SK-N-SH (cell line): ENCODE results near the gene DGCR6L. TPM values are rescaled to one million over a fixed set of nuclear protein-coding genes. Genes with fewer than 3 reads are reported as not detected.

ENCODE experiments used
- CTCF ChIA-PET: fragments of 300-600, 350-600 bp; formaldehyde crosslinking; extraction: SDS; loops from one replicate; lab custom pipeline; 2021; lab: Yijun Ruan, JAX
- POLR2A ChIA-PET: fragments of 350-600 bp; sonication (Branson Sonifier 250); formaldehyde crosslinking; extraction: SDS; loops from one replicate; lab custom pipeline; 2020; ENCODE audit warnings: antibody characterized with exemption, inconsistent platforms; lab: Yijun Ruan, JAX
- DNase-seq: peaks from one replicate; pipeline ENCODE4 v3.0.0; 2012
- H2AFZ ChIP-seq: fragments of 200-600 bp; sonication (generic); 2 replicates; pipeline ENCODE4 v1.8.1; 2016; ENCODE audit warnings: antibody characterized with exemption, mild to moderate bottlenecking, low read depth
- H3F3A ChIP-seq: fragments of 200-600 bp; sonication (generic); replicated peaks from 2 replicates; pipeline ENCODE3; 2016; ENCODE audit warnings: antibody characterized with exemption, mild to moderate bottlenecking; ENCODE audit not compliant: insufficient read depth
- H3K27ac ChIP-seq, 2 experiments: fragments of 200-500 bp in 1 of 2; fragments of 200-600 bp in 1 of 2; sonication (Bioruptor generic) in 1 of 2; sonication (generic), shearing (Covaris generic) in 1 of 2; 2 replicates each; pipeline versions ENCODE4 v1.5.1 to v1.6.1; 2014 to 2016; ENCODE audit warnings: low read depth in 2 of 2, inconsistent platforms in 1 of 2, low read length in 1 of 2, mild to moderate bottlenecking in 1 of 2, mixed read lengths in 1 of 2
- H3K27me3 ChIP-seq: fragments of 200-600 bp; sonication (generic), shearing (Covaris generic); 2 replicates; pipeline ENCODE4 v1.6.1; 2016; ENCODE audit warnings: mixed run types; ENCODE audit not compliant: insufficient read depth
- H3K36me3 ChIP-seq, 2 experiments: fragments of 200-500 bp in 1 of 2; fragments of 200-600 bp in 1 of 2; sonication (Bioruptor generic) in 1 of 2; sonication (generic) in 1 of 2; replicated peaks in 1 of 2; 2 replicates each; pipeline versions ENCODE3 to v1.5.1; 2014 to 2016; ENCODE audit warnings: low read length in 1 of 2, mild to moderate bottlenecking in 1 of 2; ENCODE audit not compliant: insufficient read depth in 2 of 2, control insufficient read depth in 1 of 2
- H3K4me1 ChIP-seq, 2 experiments: fragments of 200-500 bp in 1 of 2; fragments of 200-600 bp in 1 of 2; sonication (Bioruptor generic) in 1 of 2; sonication (generic), shearing (Covaris generic) in 1 of 2; 2 replicates each; pipeline versions ENCODE4 v1.5.1 to v1.6.1; 2014 to 2016; ENCODE audit warnings: low read depth in 1 of 2, low read length in 1 of 2, mixed run types in 1 of 2; ENCODE audit not compliant: insufficient read depth in 2 of 2, control insufficient read depth in 1 of 2
- H3K4me2 ChIP-seq: fragments of 200-600 bp; sonication (generic), shearing (Covaris generic); 2 replicates; pipeline ENCODE4 v1.6.1; 2017; ENCODE audit warnings: mixed run types
- H3K4me3 ChIP-seq, 2 experiments: fragments of 200-500 bp in 1 of 2; fragments of 200-600 bp in 1 of 2; sonication (Bioruptor generic) in 1 of 2; sonication (generic), shearing (Covaris generic) in 1 of 2; 2 replicates each; pipeline versions ENCODE4 v1.5.1 to v1.8.1; 2014 to 2016; ENCODE audit warnings: low read depth in 2 of 2, inconsistent platforms in 1 of 2, low read length in 1 of 2, mild to moderate bottlenecking in 1 of 2, mixed read lengths in 1 of 2, moderate library complexity in 1 of 2
- H3K79me2 ChIP-seq: fragments of 200-600 bp; sonication (generic); 2 replicates; pipeline ENCODE4 v1.8.1; 2017; ENCODE audit warnings: mild to moderate bottlenecking; ENCODE audit not compliant: insufficient read depth
- H3K9ac ChIP-seq: fragments of 200-600 bp; sonication (generic); 2 replicates; pipeline ENCODE4 v1.6.1; 2017; ENCODE audit warnings: mixed run types
- H3K9me2 ChIP-seq: fragments of 200-600 bp; sonication (generic); 2 replicates; pipeline ENCODE4 v1.6.1; 2017; ENCODE audit warnings: mixed run types
- H3K9me3 ChIP-seq: fragments of 200-600 bp; sonication (generic); 2 replicates; pipeline ENCODE4 v1.6.1; 2017; ENCODE audit warnings: mixed run types, mild to moderate bottlenecking, moderate library complexity
- H4K20me1 ChIP-seq: fragments of 200-600 bp; sonication (generic); 2 replicates; pipeline ENCODE4 v1.6.1; 2017; ENCODE audit warnings: mild to moderate bottlenecking, mixed run types; ENCODE audit not compliant: insufficient read depth
- ELF1 ChIP-seq: IDR thresholded peaks from 2 replicates; pipeline ENCODE4 v1.4.0; 2012
- EP300 ChIP-seq, 2 experiments: IDR thresholded peaks; 2 replicates each; pipeline versions ENCODE4 v1.4.0 to v1.6.1; 2012; ENCODE audit warnings: borderline replicate concordance in 1 of 2, low read depth in 1 of 2, low read length in 1 of 2
- GATA2 ChIP-seq: sonication (generic); formaldehyde crosslinking; IDR thresholded peaks from 2 replicates; pipeline ENCODE4 v1.5.0; 2020; ENCODE audit warnings: mild to moderate bottlenecking, missing genetic modification reagents
- MEF2A ChIP-seq: IDR thresholded peaks from 2 replicates; pipeline ENCODE4 v1.4.0; 2012; ENCODE audit warnings: low read depth, borderline replicate concordance
- NFIC ChIP-seq: IDR thresholded peaks from 2 replicates; pipeline ENCODE4 v1.4.0; 2012; ENCODE audit warnings: borderline replicate concordance
- PBX3 ChIP-seq: IDR thresholded peaks from 2 replicates; pipeline ENCODE4; 2012
- RAD21 ChIP-seq: IDR thresholded peaks from 2 replicates; pipeline ENCODE4 v1.6.1; 2012; ENCODE audit warnings: mild to moderate bottlenecking, low read length
- RFX5 ChIP-seq: IDR thresholded peaks from 2 replicates; pipeline ENCODE4 v1.6.1; 2012; ENCODE audit warnings: mild to moderate bottlenecking, improper control_type of control experiment, low read length
- RXRA ChIP-seq: IDR thresholded peaks from 2 replicates; pipeline ENCODE4 v1.4.0; 2012; ENCODE audit warnings: low read depth, mild to moderate bottlenecking, borderline replicate concordance
- SIN3A ChIP-seq: IDR thresholded peaks from 2 replicates; pipeline ENCODE4 v1.6.1; 2012; ENCODE audit warnings: low read depth, mild to moderate bottlenecking, low read length, moderate library complexity, borderline replicate concordance
- TAF1 ChIP-seq: IDR thresholded peaks from 2 replicates; pipeline ENCODE4 v1.6.1; 2012; ENCODE audit warnings: low read depth, mild to moderate bottlenecking, low read length, moderate library complexity, borderline replicate concordance
- TEAD4 ChIP-seq: IDR thresholded peaks from 2 replicates; pipeline ENCODE4 v1.4.0; 2012; ENCODE audit warnings: mild to moderate bottlenecking, borderline replicate concordance; ENCODE audit not compliant: insufficient read depth
- USF2 ChIP-seq: fragments of 150-350 bp; IDR thresholded peaks from 2 replicates; pipeline ENCODE4 v1.6.1; 2017; ENCODE audit warnings: antibody characterized with exemption, low read length, low read depth, borderline replicate concordance
- YY1 ChIP-seq: IDR thresholded peaks from 2 replicates; pipeline ENCODE4 v1.4.0; 2012; ENCODE audit warnings: low read depth, mild to moderate bottlenecking
- ZBTB33 ChIP-seq: IDR thresholded peaks from 2 replicates; pipeline ENCODE4 v1.4.0; 2012; ENCODE audit warnings: low read depth, borderline replicate concordance
- WGBS: methylation state at CpG from one replicate; pipeline ENCODE4 v1.1.6; 2017; ENCODE audit warnings: low lambda C conversion rate; 5-methylcytosine and 5-hydroxymethylcytosine counted together
- polyA plus RNA-seq, 3 experiments: library from polyadenylated mRNA; depleted of rRNA; stranded (reverse); fragments of >200 nt; gene quantifications; 2 replicates each; pipeline ENCODE4 v1.2.3, GENCODE V29; 2012
- TF ChIP-seq, protein P1 (sequence below): IDR thresholded peaks from 2 replicates; pipeline ENCODE4 v1.4.0; 2012; ENCODE audit warnings: low read depth, borderline replicate concordance
- TF ChIP-seq, protein P2 (sequence below): fragments of 150-350 bp; IDR thresholded peaks from 2 replicates; pipeline ENCODE4 v1.6.1; 2016; ENCODE audit warnings: mild to moderate bottlenecking, low read depth, low read length

Gene DGCR6L
- polyA plus RNA-seq, 1 of the 3 experiments (the other 2 are of a cell fraction) = 59.8 TPM

DNA sequence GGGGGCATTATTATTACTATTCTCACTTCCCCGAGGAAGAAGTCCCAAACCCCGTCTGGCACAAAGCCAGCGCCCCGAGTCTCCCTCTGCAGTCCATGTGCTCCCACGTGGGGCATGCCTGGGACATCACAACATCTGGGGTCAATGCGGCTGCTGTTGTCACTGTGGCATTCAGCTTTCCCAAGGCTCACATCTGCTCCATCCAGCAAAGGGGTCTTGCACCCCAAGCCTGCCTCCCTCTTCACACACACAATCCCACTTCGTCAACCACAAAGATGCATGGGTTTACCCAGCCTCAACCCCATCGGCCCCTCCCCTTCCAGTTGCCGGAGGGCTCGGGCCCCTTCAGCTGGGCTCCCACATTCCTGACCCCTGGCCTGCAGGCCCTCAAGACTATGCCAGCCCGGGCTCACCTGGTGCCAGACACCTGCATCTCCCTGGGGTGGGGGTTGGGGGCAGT lies 28.2 kb downstream of the DGCR6L start:
- H3K79me2 ChIP-seq = no peaks in the 10 kb centered on the region
- no peak overlapping the region for H2AFZ ChIP-seq
- peaks cover 4% of the 10 kb centered on the region; the same call in 1 of the 2 replicates for H3K27me3 ChIP-seq
- no peaks in the 10 kb centered on the region for H4K20me1 ChIP-seq
- no peaks in the 10 kb centered on the region for H3K9me3 ChIP-seq
- WGBS = 54% methylated on average over 11 of the region's 11 CpGs
- no peaks in the 10 kb centered on the region for H3K36me3 ChIP-seq
- no peaks in the 10 kb centered on the region for H3F3A ChIP-seq
- no peak overlapping the region for H3K27ac ChIP-seq
- DNase-seq = no peak
- no peak overlapping the region for H3K4me2 ChIP-seq
- CTCF ChIA-PET = interaction anchor here (1.2 to 6.7 kb wide), 4 partner anchors 25 to 137 kb away, joined by 4 to 42 read pairs (median 6); no protein-coding TSS in a partner anchor
- H3K4me3 ChIP-seq = no peak overlapping the region
- no peaks in the 10 kb centered on the region for H3K9me2 ChIP-seq
- H3K9ac ChIP-seq = no peak overlapping the region
- TF ChIP-seq, protein P1, sequence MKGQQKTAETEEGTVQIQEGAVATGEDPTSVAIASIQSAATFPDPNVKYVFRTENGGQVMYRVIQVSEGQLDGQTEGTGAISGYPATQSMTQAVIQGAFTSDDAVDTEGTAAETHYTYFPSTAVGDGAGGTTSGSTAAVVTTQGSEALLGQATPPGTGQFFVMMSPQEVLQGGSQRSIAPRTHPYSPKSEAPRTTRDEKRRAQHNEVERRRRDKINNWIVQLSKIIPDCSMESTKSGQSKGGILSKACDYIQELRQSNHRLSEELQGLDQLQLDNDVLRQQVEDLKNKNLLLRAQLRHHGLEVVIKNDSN = no peak
- TF ChIP-seq NFIC = no peak
- no peak for TF ChIP-seq SIN3A
- TF ChIP-seq RAD21 = no peak
- no peak for TF ChIP-seq TEAD4
- no peak for TF ChIP-seq PBX3
- TF ChIP-seq EP300 (IDR thresholded peaks at IDR 0.05; ENCODE audit: borderline replicate concordance in 1 of 2, low read depth in 1 of 2, low read length in 1 of 2) = no peak
- TF ChIP-seq ZBTB33 = no peak
- TF ChIP-seq TAF1 = no peak
- TF ChIP-seq, protein P2, sequence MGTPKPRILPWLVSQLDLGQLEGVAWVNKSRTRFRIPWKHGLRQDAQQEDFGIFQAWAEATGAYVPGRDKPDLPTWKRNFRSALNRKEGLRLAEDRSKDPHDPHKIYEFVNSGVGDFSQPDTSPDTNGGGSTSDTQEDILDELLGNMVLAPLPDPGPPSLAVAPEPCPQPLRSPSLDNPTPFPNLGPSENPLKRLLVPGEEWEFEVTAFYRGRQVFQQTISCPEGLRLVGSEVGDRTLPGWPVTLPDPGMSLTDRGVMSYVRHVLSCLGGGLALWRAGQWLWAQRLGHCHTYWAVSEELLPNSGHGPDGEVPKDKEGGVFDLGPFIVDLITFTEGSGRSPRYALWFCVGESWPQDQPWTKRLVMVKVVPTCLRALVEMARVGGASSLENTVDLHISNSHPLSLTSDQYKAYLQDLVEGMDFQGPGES = no peak
- TF ChIP-seq ELF1 = no peak
- TF ChIP-seq, all 33 proteins: peak for 0
- POLR2A ChIA-PET = no interaction called here
- H3K4me1 ChIP-seq = peaks cover 0 to 9% of the 10 kb centered on the region in 2 experiments; a peak in 1 of 4 replicates

- Histone ChIP-seq H3K9ac (no peak overlapping the region), H3K4me2 (no peak overlapping the region), H3K36me3 (no peaks in the 10 kb centered on the region), H3K9me2 (no peaks in the 10 kb centered on the region), H3F3A (no peaks in the 10 kb centered on the region), H3K27ac (no peak overlapping the region), H3K4me3 (no peak overlapping the region), H3K27me3 (peaks cover 4% of the 10 kb centered on the region; the same call in 1 of the 2 replicates), H3K79me2 (no peaks in the 10 kb centered on the region), H3K9me3 (no peaks in the 10 kb centered on the region), H3K4me1 (peaks cover 0 to 9% of the 10 kb centered on the region in 2 experiments; a peak in 1 of 4 replicates), H4K20me1 (no peaks in the 10 kb centered on the region), H2AFZ (no peak overlapping the region)
- no peak for TF ChIP-seq MEF2A
- TF ChIP-seq USF2 = no peak
- no peak for TF ChIP-seq RXRA
- no peak for TF ChIP-seq GATA2 (CRISPR knock-in tag)
- TF ChIP-seq RFX5 = no peak
- TF ChIP-seq YY1 = no peak
- POLR2A ChIA-PET = no interaction called here
- CTCF ChIA-PET = interaction anchor here (1.2 to 6.7 kb wide), 3 partner anchors 26 to 137 kb away, joined by 4 to 42 read pairs (median 6); no protein-coding TSS in a partner anchor
- WGBS = 41% methylated on average over 2 of the region's 5 CpGs
- DNase-seq = no peak
Observed at GRCh38 chr22:20291249-20291586, 28.6 kb downstream of the DGCR6L start.
